Esophagus squamous epithelium (tissue), 5 donors: ENCODE measurements around the gene C11orf21. TPM values are rescaled to one million over a fixed set of nuclear protein-coding genes. Genes with fewer than 3 reads are reported as not detected.

Source experiments
- DNase-seq: peaks from one replicate; lab custom pipeline; 2025; lab: John Stamatoyannopoulos, UW
- H3K27ac ChIP-seq, 4 donors: fragments of 200-600 bp; sonication (generic); one replicate each; pipeline ENCODE4 v1.5.1; 2016 to 2019; ENCODE audit warnings: mild to moderate bottlenecking in 1 of 4
- H3K27me3 ChIP-seq, 4 donors: fragments of 200-600 bp; sonication (generic); 1 replicate in 3 of 4; 2 replicates in 1 of 4; pipeline versions ENCODE4 v1.5.1 to v1.6.0; 2017 to 2021; ENCODE audit warnings: antibody characterized with exemption in 1 of 4
- H3K36me3 ChIP-seq, 3 donors: fragments of 200-600 bp; sonication (generic); one replicate each; pipeline ENCODE4 v1.5.1; 2016 to 2019
- H3K4me1 ChIP-seq, 3 donors: fragments of 200-600 bp; sonication (generic); one replicate each; pipeline ENCODE4 v1.5.1; 2017 to 2019
- H3K4me3 ChIP-seq, 4 donors: fragments of 200-600 bp; sonication (generic); 1 replicate in 3 of 4; 2 replicates in 1 of 4; pipeline ENCODE4 v1.5.1; 2016 to 2019; ENCODE audit warnings: mild to moderate bottlenecking in 2 of 4, moderate library complexity in 1 of 4
- H3K9me3 ChIP-seq, 3 donors: fragments of 200-600 bp; sonication (generic); one replicate each; pipeline ENCODE4 v1.5.1; 2016 to 2019
- POLR2A ChIP-seq, 4 donors: fragments of 450-650 bp; IDR thresholded peaks; one replicate each; pipeline ENCODE4 v1.6.1; 2017; ENCODE audit warnings: antibody characterized with exemption in 4 of 4, mild to moderate bottlenecking in 4 of 4, moderate library complexity in 3 of 4
- WGBS, 2 donors: methylation state at CpG; one replicate each; pipeline ENCODE4 v1.1.5; 2018; 5-methylcytosine and 5-hydroxymethylcytosine counted together
- intact Hi-C: fragments of 100-400 bp; cut with DNase I; formaldehyde crosslinking; loops from one replicate; pipeline ENCODE4 v1.15.0; 2022
- total RNA-seq, 4 donors: library from RNA; depleted of rRNA; stranded (reverse); fragments of >200 nt; gene quantifications; one replicate each; pipeline ENCODE4 v1.1.0, GENCODE V29; 2016
- TF ChIP-seq, protein P1 (sequence below), 6 experiments: fragments of 450-650 bp in 4 of 6; fragments of 200-600 bp in 2 of 6; sonication (generic) in 2 of 6; IDR thresholded peaks; one replicate each; pipeline ENCODE4 v1.5.1; 2016 to 2019; ENCODE audit warnings: antibody characterized with exemption in 6 of 6, mild to moderate bottlenecking in 4 of 6, moderate library complexity in 4 of 6
- donor health status: DM: yes; HTN: yes; CAD: no.

Gene C11orf21
- total RNA-seq, 4 donors from 2014 or later: 0.30 to 0.94 (median 0.76) TPM; not detected in 1

GRCh38 chr11:2311353-2312133 lies 9.8 kb upstream of the C11orf21 start:
- Histone ChIP-seq H3K27me3 (peaks cover 0 to 13% (median 0%) of the 10 kb centered on the region in 4 donors), H3K36me3 (no peaks in the 10 kb centered on the region), H3K9me3 (no peaks in the 10 kb centered on the region), H3K4me3 (no peak overlapping the region), H3K4me1 (peaks cover 23 to 63% (median 37%) of the 10 kb centered on the region in 3 donors), H3K27ac (peak overlapping the region; percentile 35 to 65 (median 44))
- intact Hi-C loops: no loop called here
- DNase-seq: no peak
- TF ChIP-seq, protein P1, sequence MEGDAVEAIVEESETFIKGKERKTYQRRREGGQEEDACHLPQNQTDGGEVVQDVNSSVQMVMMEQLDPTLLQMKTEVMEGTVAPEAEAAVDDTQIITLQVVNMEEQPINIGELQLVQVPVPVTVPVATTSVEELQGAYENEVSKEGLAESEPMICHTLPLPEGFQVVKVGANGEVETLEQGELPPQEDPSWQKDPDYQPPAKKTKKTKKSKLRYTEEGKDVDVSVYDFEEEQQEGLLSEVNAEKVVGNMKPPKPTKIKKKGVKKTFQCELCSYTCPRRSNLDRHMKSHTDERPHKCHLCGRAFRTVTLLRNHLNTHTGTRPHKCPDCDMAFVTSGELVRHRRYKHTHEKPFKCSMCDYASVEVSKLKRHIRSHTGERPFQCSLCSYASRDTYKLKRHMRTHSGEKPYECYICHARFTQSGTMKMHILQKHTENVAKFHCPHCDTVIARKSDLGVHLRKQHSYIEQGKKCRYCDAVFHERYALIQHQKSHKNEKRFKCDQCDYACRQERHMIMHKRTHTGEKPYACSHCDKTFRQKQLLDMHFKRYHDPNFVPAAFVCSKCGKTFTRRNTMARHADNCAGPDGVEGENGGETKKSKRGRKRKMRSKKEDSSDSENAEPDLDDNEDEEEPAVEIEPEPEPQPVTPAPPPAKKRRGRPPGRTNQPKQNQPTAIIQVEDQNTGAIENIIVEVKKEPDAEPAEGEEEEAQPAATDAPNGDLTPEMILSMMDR (IDR thresholded peaks at IDR 0.05): no peak
- no peak for TF ChIP-seq POLR2A (IDR thresholded peaks at IDR 0.05)
- WGBS, 2 donors: 58 to 70% methylated on average over 2 to 7 of the region's 21 CpGs

- TF ChIP-seq, protein P1 (IDR thresholded peaks at IDR 0.05): no peak
- no peak for TF ChIP-seq POLR2A (IDR thresholded peaks at IDR 0.05)
- intact Hi-C loops: no loop called here
- DNase-seq: no peak
These were observed 9.2 kb upstream of the C11orf21 start for GRCh38 chr11:2310786-2311352.

DNA sequence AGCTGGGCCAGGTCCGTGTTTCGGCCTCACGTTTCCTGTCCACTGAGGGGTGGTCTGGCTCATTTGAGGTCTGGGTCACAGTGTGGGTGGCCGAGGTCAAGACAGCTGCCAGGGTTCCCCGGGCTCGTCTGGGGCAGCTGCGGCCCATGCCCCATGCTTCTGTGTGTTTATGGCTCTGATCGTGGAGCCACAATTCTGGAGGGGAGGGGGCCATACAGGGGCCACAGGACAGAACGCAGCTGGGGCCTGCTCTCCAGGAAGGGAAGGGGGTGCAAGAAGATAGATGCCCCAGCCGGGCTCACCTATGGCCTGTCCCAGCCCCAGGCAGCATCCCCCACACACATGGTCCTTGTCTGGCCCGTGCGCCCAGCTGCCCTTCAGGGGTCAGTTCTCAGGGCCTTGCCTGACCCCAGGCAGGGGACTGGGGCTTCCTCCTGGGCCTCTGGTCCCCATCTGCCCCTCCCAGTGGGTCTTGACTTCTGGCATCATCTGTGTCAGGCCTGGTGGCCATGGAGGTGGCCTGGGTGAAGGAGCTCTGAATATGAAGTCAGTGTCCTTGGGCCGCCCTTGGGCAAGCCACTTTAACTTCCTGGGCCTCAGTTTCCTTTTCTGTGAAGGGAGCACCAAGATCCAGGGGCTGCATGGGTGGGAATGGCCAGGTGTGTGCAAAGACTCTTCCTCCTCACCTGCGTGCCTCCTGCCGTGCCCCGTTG lies 8.5 kb upstream of the C11orf21 start:
- peaks cover 0 to under 1% (median 0%) of the 10 kb centered on the region in 4 donors for H3K27me3 ChIP-seq
- 72 to 100% methylated on average over 1 to 3 of the region's 16 CpGs for WGBS, 2 donors
- H3K27ac ChIP-seq: no peak overlapping the region
- peaks cover 35 to 68% (median 48%) of the 10 kb centered on the region in 3 donors for H3K4me1 ChIP-seq
- TF ChIP-seq, protein P1 (IDR thresholded peaks at IDR 0.05): no peak
- no peak for TF ChIP-seq POLR2A (IDR thresholded peaks at IDR 0.05)
- no peak overlapping the region for H3K4me3 ChIP-seq
- H3K36me3 ChIP-seq: no peaks in the 10 kb centered on the region
- no peaks in the 10 kb centered on the region for H3K9me3 ChIP-seq
- intact Hi-C loops: no loop called here
- DNase-seq: no peak

More at GRCh38 chr11:2310786-2311352, 9.2 kb upstream of the C11orf21 start:
- Histone ChIP-seq H3K27ac (peak overlapping the region in 1 of 4 donors; percentile 47), H3K4me1 (peaks cover 30 to 68% (median 44%) of the 10 kb centered on the region in 3 donors), H3K27me3 (peaks cover 0 to 6% (median 0%) of the 10 kb centered on the region in 4 donors), H3K9me3 (no peaks in the 10 kb centered on the region), H3K36me3 (no peaks in the 10 kb centered on the region), H3K4me3 (no peak overlapping the region)
- 69 to 80% methylated on average over 2 to 7 of the region's 16 CpGs for WGBS, 2 donors

DNA sequence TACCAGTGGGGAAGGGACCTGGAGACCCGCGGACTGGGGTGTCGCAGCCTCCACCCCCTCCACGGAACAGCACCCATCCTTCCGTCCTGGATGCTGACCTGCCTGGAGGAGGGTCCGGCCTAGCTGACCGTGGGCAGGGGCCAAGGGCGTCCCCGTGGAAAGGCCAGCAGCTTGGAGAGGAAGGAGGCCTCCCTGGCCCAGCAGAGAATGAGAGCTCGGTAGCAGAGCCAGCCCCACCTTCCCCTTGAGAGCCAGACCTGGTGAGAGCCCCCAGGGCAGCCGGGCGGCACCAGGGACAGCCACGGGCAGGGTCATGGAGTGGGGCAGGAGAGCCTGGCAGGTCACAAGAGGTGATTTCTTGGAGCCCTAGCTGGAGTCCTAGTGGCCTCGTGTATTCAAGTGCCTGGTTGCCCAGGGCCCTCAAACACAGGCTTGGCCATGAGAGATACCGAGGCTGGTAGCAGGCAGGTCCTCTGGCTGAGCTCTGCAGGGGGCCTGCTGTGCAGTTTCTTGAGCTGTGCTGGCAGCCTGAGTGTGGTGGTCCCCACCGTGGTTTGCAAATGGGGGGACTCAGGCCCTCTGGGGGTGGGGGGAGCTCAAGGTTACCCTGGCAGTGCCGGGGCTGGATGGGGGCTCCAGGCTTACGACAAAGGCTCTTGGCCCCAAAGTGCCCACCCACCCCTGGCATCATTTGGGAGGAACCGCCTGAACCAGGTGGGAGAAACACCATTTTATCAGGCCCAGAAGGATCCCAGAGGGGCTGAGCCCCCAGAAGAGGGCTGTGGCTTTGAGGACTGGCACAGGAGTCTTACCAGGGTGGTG lies 7.7 kb upstream of the C11orf21 start:
- H3K27me3 ChIP-seq: no peaks in the 10 kb centered on the region
- H3K4me3 ChIP-seq: no peak overlapping the region
- TF ChIP-seq, protein P1 (IDR thresholded peaks at IDR 0.05): no peak
- TF ChIP-seq POLR2A (IDR thresholded peaks at IDR 0.05): no peak
- peaks cover 37 to 68% (median 47%) of the 10 kb centered on the region in 3 donors for H3K4me1 ChIP-seq
- intact Hi-C loops: no loop called here
- H3K9me3 ChIP-seq: no peaks in the 10 kb centered on the region
- H3K27ac ChIP-seq: no peak overlapping the region
- no peak for DNase-seq
- WGBS, 2 donors: 73 to 100% methylated on average over 2 to 6 of the region's 19 CpGs
- H3K36me3 ChIP-seq: no peaks in the 10 kb centered on the region
